Sigmoid colon (tissue), 4 donors: Measurements from ENCODE around the gene TMEM59L.

Experiments used
- EP300 ChIP-seq, 4 donors: sonication (generic); formaldehyde crosslinking; IDR thresholded peaks; one replicate each; pipeline ENCODE4 v1.6.1; 2017; ENCODE audit warnings: antibody characterized with exemption in 4 of 4
- POLR2A ChIP-seq, 2 donors: fragments of 450-650 bp; IDR thresholded peaks; one replicate each; pipeline ENCODE4 v1.6.1; 2016; ENCODE audit warnings: antibody characterized with exemption in 2 of 2, mild to moderate bottlenecking in 2 of 2, moderate library complexity in 2 of 2
- POLR2AphosphoS5 ChIP-seq, 4 donors: sonication (generic); formaldehyde crosslinking; IDR thresholded peaks; one replicate each; pipeline ENCODE4 v1.6.1; 2017; ENCODE audit warnings: antibody characterized with exemption in 4 of 4

DNA sequence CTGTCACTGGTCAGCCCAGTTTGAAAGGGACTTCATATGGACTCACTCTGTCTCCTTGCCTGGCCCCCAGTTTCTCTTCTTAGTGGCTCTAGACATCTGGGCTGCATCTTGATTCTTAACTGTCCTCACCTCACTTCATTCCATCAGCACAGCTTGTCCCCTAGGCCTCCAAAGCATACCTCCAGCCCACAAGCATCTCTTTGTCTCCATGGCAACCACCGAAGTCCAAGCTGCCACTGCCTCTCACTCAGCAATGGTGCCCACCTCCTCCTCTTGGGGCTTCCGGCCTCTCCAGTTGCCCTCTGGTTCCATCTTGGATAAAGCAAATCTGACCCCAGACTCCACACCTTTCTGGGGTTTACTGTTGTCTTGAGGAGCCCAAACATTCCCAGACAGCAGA is 14.2 kb downstream of the TMEM59L start:
- no peak for TF ChIP-seq EP300 (IDR thresholded peaks at IDR 0.05)
- no peak for TF ChIP-seq POLR2A (IDR thresholded peaks at IDR 0.05)
- no peak for TF ChIP-seq POLR2AphosphoS5 (IDR thresholded peaks at IDR 0.05)
